ENCODE measurements around the gene TRMT112.

GRCh38 chr11:64364435-64364834 is 47.1 kb upstream of the TRMT112 start:
- TF ChIP-seq REST (IDR thresholded peaks at IDR 0.05), result no peak
- TF ChIP-seq ELK1 (IDR thresholded peaks at IDR 0.05; ENCODE audit: low read depth, low read length), result no peak
- TF ChIP-seq CBX2 (IDR thresholded peaks at IDR 0.05; ENCODE audit: borderline replicate concordance, low read depth), result no peak
- no peak for TF ChIP-seq POLR2A (IDR thresholded peaks at IDR 0.05; ENCODE audit: low read length)
- no peak for TF ChIP-seq POLR2AphosphoS2 (conservative IDR thresholded peaks at IDR 0.05; ENCODE audit: low read length)
- no peak for TF ChIP-seq RAD21 (conservative IDR thresholded peaks at IDR 0.05 in 1 of 2, IDR thresholded peaks at IDR 0.05 in 1 of 2)
- TF ChIP-seq CTCF (IDR thresholded peaks at IDR 0.05), result no peak
- no peak for TF ChIP-seq MYC (IDR thresholded peaks at IDR 0.05; ENCODE audit: borderline replicate concordance, low read length)
- no peak for TF ChIP-seq EP300 (IDR thresholded peaks at IDR 0.05)
- no peak for TF ChIP-seq PBX3 (IDR thresholded peaks at IDR 0.05)
- TF ChIP-seq NR3C1 (IDR thresholded peaks at IDR 0.05), result no peak
- TF ChIP-seq MAX (IDR thresholded peaks at IDR 0.05), result no peak
- TF ChIP-seq JUNB (IDR thresholded peaks at IDR 0.05), result no peak
- no peak for TF ChIP-seq CHD4 (IDR thresholded peaks at IDR 0.05; ENCODE audit: borderline replicate concordance)

All from A549 (cell line).